Erythroblast (primary cell): ENCODE data around the gene TPX2.
A peak's percentile ranks its signal among the peaks of the same experiment; 100 is the strongest.

Experiments used
- GATA1 ChIP-seq: IDR thresholded peaks from 2 replicates; pipeline ENCODE4 v1.6.1; 2011; ENCODE audit warnings: low read depth, mild to moderate bottlenecking, control low read depth, low read length, moderate library complexity
- POLR2A ChIP-seq: IDR thresholded peaks from 2 replicates; pipeline ENCODE4 v1.6.1; 2011; ENCODE audit warnings: mild to moderate bottlenecking, low read length

GRCh38 chr20:31718952-31719643 is 20.0 kb upstream of the TPX2 start:
- peak; percentile 35 for TF ChIP-seq POLR2A
- no peak for TF ChIP-seq GATA1
